ENCODE results near the gene BAD. TPM values are rescaled to one million over a fixed set of nuclear protein-coding genes. Genes with fewer than 3 reads are reported as not detected.
A peak's percentile ranks its signal among the peaks of the same experiment; 100 is the strongest.

BAD gene
- total RNA-seq, 3 donors from 2014 or later, result 56.8 to 90.9 (median 75.4) TPM

GRCh38 chr11:64305075-64305690 lies 20.7 kb upstream of the BAD start, which contains the start of gene ESRRA:
TSS of gene ESRRA (plus strand) at chr11:64305524. CDS start at chr11:64307180, 1,656 bp downstream.
- Histone ChIP-seq H3K9me3 (no peaks in the 10 kb centered on the region), H3K4me1 (ENCODE audit: low read depth) (peaks cover 34% of the 10 kb centered on the region), H3K4me3 (peak within 1 kb of the TSS; percentile 78), H3K36me3 (ENCODE audit: low read depth) (no peaks in the 10 kb centered on the region)
- peak; percentile 18 for TF ChIP-seq CTCF (IDR thresholded peaks at IDR 0.05)
- DNase-seq (peak; percentile 100), ATAC-seq (peak; percentile 84)
- intact Hi-C loops (cut with DNase I, micrococcal nuclease), result loop anchor here in 1 of 2 donors (10.0 kb wide), 1 partner anchor 100 kb away; the partner anchor contains the start of gene FERMT3

DNA sequence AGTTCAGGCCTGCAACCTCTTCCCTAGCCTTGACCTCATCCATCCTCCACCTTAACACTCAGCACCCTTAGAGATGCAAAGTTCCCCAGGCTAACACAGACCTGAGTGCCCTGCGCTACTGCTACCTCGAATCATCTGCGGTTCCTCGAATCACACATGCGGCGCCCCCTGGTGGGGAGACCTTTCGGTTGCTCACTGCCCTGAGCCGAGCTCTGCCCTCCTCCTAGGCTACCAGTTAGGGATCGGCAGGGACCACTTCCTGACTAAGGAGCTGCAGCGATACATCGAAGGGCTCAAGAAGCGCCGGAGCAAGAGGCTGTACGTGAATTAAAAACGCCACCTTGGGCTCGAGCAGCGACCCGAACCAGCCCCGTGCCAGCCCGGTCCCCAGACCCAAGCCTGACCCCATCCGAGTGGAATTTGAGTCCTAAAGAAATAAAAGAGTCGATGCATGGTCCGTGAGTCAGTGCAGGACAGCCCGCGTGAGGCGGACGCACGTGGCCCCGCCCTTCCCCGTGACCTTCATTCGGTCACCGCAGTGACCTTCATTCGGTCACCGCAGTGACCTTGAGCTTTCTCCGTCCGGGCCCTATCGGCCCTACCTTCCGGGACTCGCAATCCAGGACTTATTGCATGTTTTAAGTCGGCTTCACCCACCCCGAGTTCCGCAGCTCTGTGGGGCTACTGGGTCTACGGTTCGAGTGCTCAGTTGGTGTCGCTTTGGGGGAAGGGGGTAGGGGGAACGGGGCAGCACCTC lies 20.0 kb upstream of the BAD start:
- intact Hi-C loops (cut with DNase I, micrococcal nuclease), result loop anchor here (5.0 to 10.0 kb wide), 2 partner anchors 97 to 100 kb away; partner anchors contain the start of gene FERMT3 (in 2 of the 2)
- peak; percentile 55 for ATAC-seq

DNA sequence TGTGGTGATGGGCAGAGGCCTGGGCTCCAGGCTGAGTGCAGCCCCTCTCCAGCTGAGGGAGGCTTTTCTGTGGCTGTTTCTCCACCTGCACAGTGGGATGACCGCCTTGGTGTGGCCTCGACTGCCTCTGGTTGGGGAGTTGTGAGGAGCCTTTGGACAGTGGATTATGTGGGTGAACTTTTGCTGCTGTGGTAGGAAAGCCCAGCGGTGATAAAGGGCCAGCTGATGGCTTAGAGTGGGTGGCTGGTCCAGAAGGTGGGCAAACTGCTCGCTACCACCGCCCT lies 19.5 kb upstream of the BAD start:
- peak in 2 of 3 donors; percentile 47 to 58 for DNase-seq
- H3K4me1 ChIP-seq (ENCODE audit: low read depth), result peaks cover 46% of the 10 kb centered on the region

More for the DNA sequence above, 20.0 kb upstream of the BAD start:
- DNase-seq, result peak; percentile 96 to 100 (median 97)
- H3K36me3 ChIP-seq (ENCODE audit: low read depth), result no peaks in the 10 kb centered on the region
- no peaks in the 10 kb centered on the region for H3K9me3 ChIP-seq
- H3K4me3 ChIP-seq, result peak overlapping the region; percentile 78
- H3K4me1 ChIP-seq (ENCODE audit: low read depth), result peaks cover 41% of the 10 kb centered on the region
- TF ChIP-seq CTCF (IDR thresholded peaks at IDR 0.05), result peak; percentile 80

DNA sequence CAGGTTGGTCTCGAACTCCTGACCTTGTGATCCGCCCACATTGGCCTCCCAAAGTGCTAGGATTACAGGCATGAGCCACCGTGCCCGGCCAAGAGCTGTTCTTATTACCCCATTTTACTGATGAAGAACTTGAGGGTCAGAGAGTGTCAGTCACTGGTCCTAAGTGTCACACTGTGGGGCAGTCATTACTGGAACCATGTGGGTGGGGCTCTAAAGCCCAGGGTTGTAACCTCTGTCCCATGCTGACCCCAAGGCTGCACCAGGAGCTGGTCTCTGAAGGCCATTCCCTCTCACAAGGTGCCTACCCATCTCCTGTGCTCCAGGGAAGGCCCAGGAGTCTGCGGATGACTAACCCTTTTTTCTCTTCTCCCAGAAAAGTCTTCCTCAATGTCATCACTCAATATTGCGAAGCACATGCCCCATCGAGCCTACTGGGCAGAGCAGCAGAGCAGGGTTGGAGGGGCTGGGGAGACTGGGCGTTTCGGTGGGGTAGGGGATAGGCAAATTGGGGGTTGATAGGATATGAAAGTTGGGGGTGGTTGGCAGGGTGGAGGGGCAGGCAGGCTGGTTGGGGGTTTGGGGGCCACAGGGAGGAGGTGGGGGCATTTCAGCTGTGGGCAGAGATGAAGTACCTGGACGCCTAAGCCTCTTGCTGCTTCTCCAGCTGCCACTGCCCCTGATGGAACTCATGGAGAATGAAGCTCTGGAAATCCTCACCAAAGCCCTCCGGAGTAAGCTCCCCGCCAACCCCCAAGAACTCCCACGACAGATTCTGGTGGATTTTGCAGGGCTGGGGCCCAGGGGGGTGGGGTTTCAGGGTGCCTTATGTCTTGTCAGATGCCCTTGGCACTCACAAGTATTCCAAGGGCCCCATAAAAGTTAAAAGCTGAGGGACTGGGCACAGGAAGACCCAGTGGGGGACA lies 18.9 kb upstream of the BAD start:
- H3K4me1 ChIP-seq (ENCODE audit: low read depth), result peaks cover 47% of the 10 kb centered on the region
- no peaks in the 10 kb centered on the region for H3K9me3 ChIP-seq
- H3K36me3 ChIP-seq (ENCODE audit: low read depth), result no peaks in the 10 kb centered on the region
- ATAC-seq, result no peak
- H3K4me3 ChIP-seq, result no peak overlapping the region
- TF ChIP-seq CTCF (IDR thresholded peaks at IDR 0.05), result no peak
- DNase-seq, result no peak
- intact Hi-C loops (cut with DNase I, micrococcal nuclease), result loop anchor here (5.0 to 10.0 kb wide), 2 partner anchors 96 to 99 kb away; partner anchors contain the start of gene FERMT3 (in 2 of the 2)

More for the DNA sequence above, 19.5 kb upstream of the BAD start:
- TF ChIP-seq CTCF (IDR thresholded peaks at IDR 0.05), result no peak
- no peak for ATAC-seq
- H3K36me3 ChIP-seq (ENCODE audit: low read depth), result no peaks in the 10 kb centered on the region
- no peak overlapping the region for H3K4me3 ChIP-seq
- intact Hi-C loops (cut with DNase I, micrococcal nuclease), result loop anchor here (5.0 to 10.0 kb wide), 2 partner anchors 97 to 99 kb away; partner anchors contain the start of gene FERMT3 (in 2 of the 2)
- no peaks in the 10 kb centered on the region for H3K9me3 ChIP-seq

All from mucosa of descending colon (tissue), 3 donors.